ENCODE measurements around the gene CNTNAP2.
A peak's percentile ranks its signal among the peaks of the same experiment; 100 is the strongest.

Gene CNTNAP2

GRCh38 chr7:146728611-146729010 lies 612.0 kb downstream of the CNTNAP2 start:
- H3K4me3 ChIP-seq (ENCODE audit: low read depth, low read length), result no peak overlapping the region
- DNase-seq (ENCODE audit: low read depth, low spot score), result no peak
- no peak for TF ChIP-seq CTCF (IDR thresholded peaks at IDR 0.05; ENCODE audit: low read depth, low read length)
- in situ Hi-C loops (cut with HindIII; ENCODE audit: low sequenced_read_pairs), result no loop called here

- H3K4me3 ChIP-seq (ENCODE audit: low read depth, low read length), result no peak overlapping the region
- in situ Hi-C loops (cut with HindIII; ENCODE audit: low sequenced_read_pairs), result no loop called here
- TF ChIP-seq CTCF (IDR thresholded peaks at IDR 0.05; ENCODE audit: low read depth, low read length), result no peak
- no peak for DNase-seq (ENCODE audit: low read depth, low spot score)
Measured at GRCh38 chr7:146731185-146731584, 614.6 kb downstream of the CNTNAP2 start.

DNA sequence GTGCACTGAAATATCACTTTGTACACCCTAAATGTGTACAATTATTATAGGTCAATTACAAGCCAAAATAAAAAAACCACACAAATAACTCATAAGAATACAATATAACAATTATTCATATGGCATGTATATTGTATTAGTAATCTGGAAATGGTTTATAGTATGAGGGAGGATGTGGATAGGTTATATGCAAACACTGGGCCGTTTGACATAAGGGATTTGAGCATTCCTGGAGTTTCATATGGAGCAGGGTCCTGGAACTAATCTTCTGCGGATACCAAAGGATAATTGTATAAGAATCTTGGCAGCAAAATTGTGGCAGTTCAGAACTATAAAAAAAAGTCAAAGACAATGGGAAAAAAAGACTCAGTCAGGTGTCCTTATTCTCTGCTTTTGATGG lies 619.4 kb downstream of the CNTNAP2 start:
- TF ChIP-seq CTCF (IDR thresholded peaks at IDR 0.05; ENCODE audit: low read depth, low read length), result no peak
- H3K4me3 ChIP-seq (ENCODE audit: low read depth, low read length), result no peak overlapping the region
- in situ Hi-C loops (cut with HindIII; ENCODE audit: low sequenced_read_pairs), result no loop called here
- DNase-seq (ENCODE audit: low read depth, low spot score), result no peak

DNA sequence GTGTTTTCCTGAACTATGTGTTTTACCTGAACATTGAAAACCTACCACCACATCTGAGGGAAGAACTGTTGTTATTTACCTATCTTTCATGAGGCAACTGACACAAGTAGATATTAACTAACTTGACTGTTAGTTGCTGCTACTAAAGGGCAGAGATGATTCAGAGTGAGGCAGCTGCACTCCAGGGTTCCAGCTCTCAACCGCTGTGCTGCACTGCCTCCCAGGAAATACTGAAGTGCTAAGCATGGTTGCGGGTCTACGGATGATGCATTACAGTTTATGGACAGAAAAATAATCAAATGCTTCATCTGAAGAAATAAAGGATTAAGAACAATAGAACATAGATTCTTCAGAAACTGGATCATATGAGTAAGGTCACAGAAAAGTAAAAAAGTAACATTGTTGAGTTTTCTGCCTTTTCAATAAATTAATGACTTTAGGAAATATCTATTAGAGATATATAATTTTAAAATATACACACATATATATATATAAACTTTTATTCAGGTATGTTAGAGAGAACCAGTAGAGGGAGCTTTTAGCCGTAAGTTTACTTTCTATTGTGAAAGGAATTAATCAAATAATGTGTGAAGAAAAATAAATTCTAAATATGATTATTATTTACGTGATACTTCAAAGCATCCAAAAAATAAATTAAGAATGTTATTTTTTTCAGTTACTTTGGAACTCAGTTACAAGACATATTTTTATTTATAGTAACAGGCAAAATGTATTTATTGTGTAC lies 620.0 kb downstream of the CNTNAP2 start:
- no peak overlapping the region for H3K4me3 ChIP-seq (ENCODE audit: low read depth, low read length)
- in situ Hi-C loops (cut with HindIII; ENCODE audit: low sequenced_read_pairs), result no loop called here
- TF ChIP-seq CTCF (IDR thresholded peaks at IDR 0.05; ENCODE audit: low read depth, low read length), result no peak
- DNase-seq (ENCODE audit: low read depth, low spot score), result peak; percentile 0

- TF ChIP-seq CTCF (IDR thresholded peaks at IDR 0.05; ENCODE audit: low read depth, low read length), result no peak
- H3K4me3 ChIP-seq (ENCODE audit: low read depth, low read length), result no peak overlapping the region
- in situ Hi-C loops (cut with HindIII; ENCODE audit: low sequenced_read_pairs), result no loop called here
- no peak for DNase-seq (ENCODE audit: low read depth, low spot score)
Measured at GRCh38 chr7:146740039-146740438, 623.4 kb downstream of the CNTNAP2 start.

DNA sequence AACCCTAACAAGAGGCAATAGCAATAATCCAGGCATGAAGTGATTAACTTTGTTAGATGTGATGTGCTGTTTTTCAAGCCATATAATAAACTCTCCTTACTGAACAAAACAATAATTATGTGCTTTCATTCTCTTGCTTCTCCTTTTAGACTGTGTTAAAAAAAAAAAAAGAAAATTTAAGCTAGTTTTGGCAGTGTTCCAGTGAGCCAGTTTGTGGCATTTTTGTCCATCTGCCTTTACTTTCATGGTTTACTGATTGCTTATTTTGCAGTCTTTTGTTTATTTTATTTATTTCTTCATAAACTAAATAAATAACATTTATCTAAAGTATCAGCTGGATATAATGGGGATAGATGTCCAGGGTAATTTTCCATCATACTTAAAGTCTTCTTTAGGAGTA lies 625.3 kb downstream of the CNTNAP2 start:
- no peak overlapping the region for H3K4me3 ChIP-seq (ENCODE audit: low read depth, low read length)
- no peak for TF ChIP-seq CTCF (IDR thresholded peaks at IDR 0.05; ENCODE audit: low read depth, low read length)
- no peak for DNase-seq (ENCODE audit: low read depth, low spot score)
- in situ Hi-C loops (cut with HindIII; ENCODE audit: low sequenced_read_pairs), result no loop called here

Data from astrocyte of the spinal cord (primary cell).